ENCODE results near the gene RASGRP1.

DNA sequence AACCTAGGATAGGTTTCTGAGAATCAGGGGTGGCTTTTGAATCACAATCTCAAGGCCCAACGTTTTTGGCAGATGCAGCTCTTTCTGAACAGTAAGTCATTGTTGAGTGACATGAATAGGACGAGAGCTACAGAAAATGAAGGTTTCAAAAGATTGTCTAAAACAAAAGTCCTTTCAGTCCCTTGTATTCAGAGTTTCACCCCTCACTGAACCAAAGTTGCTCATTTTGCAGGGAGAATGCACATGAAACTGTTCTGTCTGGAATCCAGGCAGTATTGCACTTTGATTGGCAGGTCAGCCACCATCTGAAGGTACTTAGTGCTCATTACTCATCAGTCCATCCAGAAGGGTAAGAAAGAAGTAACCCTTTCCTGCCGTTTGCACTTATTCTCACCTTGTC is 24.1 kb upstream of the RASGRP1 start:
- TF ChIP-seq GATA3 (IDR thresholded peaks at IDR 0.05; ENCODE audit: low read depth, low read length), result no peak
- TF ChIP-seq GATA2 (IDR thresholded peaks at IDR 0.05; ENCODE audit: low read depth, low read length), result no peak
